Measurements from ENCODE around the gene CHRM4. TPM values are rescaled to one million over a fixed set of nuclear protein-coding genes. Genes with fewer than 3 reads are reported as not detected.

Gene CHRM4
- total RNA-seq, 1 experiment from 2014 or later, result 0.49 TPM

DNA sequence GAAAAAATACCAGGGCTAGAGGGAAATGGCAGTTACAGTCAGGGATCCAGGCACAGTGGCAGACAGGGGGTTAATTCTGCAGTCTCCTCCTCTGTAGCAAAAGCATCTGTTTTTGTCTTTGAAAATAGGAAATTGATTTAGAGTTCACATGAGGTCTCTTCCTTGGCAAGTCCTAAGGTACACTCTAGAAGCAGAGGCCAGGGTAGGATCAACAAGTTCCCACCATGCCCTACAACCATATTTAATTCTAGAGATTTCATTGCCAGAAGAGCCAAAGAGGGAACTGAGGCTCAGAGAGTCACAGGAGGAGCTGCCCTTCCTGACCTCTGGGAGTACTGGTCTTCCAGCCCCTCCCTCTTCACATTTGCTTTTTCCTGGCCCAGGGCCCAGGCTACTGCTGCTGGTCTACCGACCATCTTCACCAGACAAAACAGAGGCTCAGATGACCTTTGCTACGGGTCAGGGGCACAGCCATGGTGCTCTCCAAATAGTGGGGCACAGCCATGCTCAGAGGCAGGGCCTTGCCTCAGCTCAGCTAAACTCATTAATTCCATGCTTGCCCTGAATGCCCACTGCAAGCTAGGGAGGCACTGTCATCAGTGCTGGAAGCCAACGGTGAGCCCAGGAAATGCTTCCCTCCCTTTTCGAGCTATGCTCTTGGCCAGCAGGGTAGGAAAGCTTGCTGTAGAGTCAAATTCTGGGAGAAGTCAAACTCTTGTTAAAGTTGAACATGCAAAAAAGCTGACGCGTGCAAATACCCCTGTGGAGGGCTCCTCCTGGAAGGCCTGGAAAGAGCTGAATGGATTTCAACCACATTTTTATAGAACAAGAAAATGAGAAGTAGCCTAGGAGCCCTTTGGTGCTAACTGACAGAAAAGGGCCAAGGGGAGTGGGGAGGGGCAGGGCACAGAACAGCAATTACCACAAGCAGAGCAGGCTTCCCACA lies 11.7 kb upstream of the CHRM4 start:
- no peak for DNase-seq (ENCODE audit: low read depth)

GRCh38 chr11:46397526-46397925 lies 6.0 kb upstream of the CHRM4 start:
- no peak for DNase-seq (ENCODE audit: low read depth)

GRCh38 chr11:46393759-46394158 lies 2.2 kb upstream of the CHRM4 start:
- no peak for DNase-seq (ENCODE audit: low read depth)

DNA sequence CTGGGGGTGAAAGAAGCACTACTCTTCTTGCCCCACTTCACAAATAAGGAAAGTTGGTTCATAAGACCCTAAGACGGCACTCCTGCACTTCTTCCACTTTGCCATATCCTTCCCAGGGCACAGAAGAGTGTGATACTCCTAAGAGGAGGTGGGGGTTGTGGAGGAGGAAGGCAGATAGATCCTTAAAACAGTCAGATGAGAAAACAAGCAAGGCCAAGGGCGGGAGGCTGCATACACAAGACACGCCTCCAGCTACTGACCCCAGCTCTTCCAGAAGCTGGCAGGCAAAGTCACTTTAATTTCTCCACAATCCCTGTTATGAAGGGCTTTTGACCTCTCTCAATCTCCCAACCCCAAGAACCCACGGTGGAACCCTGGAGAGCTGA lies 1.6 kb upstream of the CHRM4 start:
- DNase-seq (ENCODE audit: low read depth), result no peak

GRCh38 chr11:46392421-46393230 lies 1.1 kb upstream of the CHRM4 start:
- DNase-seq (ENCODE audit: low read depth), result peak; percentile 82

GRCh38 chr11:46391186-46391577 lies 394 bp downstream of the CHRM4 start:
- no peak for DNase-seq (ENCODE audit: low read depth)

- no peak for DNase-seq (ENCODE audit: low read depth)
Measured at GRCh38 chr11:46390331-46391171, 1.0 kb downstream of the CHRM4 start.

DNA sequence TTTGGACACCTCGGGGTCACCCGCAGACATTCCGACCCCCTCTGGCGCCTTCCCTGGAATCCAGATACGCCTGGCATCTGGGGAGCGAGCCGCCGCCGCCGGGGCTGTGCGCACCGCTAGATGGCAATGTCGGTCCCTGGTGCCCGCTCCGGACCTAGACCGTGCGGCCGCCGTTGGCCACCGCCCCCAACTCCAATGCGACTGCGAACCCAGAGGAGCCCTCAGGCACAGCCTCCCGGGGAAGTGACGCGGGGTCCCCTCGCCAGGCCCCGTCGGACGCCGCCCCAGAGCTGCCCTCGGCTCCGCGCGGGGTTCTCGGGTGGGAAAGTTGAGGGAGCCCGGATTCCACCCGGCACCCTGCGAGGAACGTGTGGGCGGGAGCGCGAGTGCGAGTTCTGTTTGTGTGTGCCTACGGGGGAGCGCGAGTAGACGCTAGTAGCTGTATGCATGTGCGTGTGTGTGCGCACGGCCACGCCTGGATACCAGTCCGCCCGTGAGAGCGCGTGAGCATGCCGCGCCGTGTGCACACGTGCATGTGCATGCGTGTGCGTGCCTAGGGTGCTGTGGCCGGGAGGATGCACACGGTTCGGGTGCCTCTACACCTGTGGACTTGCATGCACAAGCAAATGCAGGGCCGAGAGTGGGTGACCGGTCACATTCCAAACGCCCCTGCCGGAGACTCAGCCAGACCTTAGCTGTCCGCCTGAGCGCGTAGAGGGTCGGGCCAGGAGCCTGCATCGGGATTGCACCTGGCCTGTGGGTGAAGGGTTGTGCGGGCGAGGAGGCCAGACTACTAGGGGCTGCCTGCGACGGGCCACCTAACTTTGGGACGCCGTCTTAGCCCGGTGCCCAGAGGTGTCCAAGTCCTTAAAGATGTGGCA lies 1.9 kb downstream of the CHRM4 start:
- DNase-seq (ENCODE audit: low read depth), result peak; percentile 71

DNA sequence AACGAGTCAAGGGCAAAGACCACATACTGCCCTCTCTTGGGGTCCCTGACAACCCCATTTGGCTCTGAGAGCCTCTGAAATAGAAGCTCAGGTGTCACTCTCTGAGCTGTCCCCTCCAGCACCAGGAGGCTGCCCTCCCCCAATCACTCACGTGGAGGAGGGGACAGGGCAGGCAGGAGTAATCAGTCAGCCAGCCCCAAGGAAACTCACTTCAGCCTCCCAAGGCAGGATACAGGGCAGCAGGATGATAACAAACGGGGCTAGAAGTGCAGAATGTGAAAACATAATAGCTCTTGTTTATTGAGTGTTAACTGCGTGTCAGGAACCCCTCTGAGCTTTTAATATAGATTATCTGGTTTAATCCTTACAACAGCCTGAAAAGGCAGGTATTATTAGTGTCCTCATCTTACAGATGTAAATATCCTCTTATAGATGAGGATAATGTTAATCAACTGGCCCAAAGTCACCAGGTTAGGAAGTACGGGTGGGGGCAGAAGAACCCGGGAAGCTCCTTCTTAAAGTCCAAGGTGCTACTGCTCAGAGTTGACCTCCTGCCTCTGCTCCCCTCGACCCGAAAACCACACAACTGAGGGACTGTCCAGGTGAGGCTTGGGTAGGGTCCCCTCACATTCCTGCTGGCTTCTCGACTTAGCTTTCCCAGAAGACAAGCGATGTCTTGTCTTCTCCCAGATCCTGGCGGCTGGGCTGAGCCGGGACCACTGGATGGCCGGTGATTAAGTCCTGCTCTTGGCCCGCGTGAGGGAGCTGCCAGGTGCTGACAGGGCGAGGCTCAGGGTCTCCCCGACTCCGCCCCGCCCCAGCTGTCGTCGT lies 2.7 kb downstream of the CHRM4 start:
- no peak for DNase-seq (ENCODE audit: low read depth)

GRCh38 chr11:46387919-46388618 lies 3.5 kb downstream of the CHRM4 start:
- no peak for DNase-seq (ENCODE audit: low read depth)

GRCh38 chr11:46387456-46387855 lies 4.1 kb downstream of the CHRM4 start:
- no peak for DNase-seq (ENCODE audit: low read depth)

- DNase-seq (ENCODE audit: low read depth), result peak; percentile 83
Measured at GRCh38 chr11:46386674-46387073, 4.9 kb downstream of the CHRM4 start.

DNA sequence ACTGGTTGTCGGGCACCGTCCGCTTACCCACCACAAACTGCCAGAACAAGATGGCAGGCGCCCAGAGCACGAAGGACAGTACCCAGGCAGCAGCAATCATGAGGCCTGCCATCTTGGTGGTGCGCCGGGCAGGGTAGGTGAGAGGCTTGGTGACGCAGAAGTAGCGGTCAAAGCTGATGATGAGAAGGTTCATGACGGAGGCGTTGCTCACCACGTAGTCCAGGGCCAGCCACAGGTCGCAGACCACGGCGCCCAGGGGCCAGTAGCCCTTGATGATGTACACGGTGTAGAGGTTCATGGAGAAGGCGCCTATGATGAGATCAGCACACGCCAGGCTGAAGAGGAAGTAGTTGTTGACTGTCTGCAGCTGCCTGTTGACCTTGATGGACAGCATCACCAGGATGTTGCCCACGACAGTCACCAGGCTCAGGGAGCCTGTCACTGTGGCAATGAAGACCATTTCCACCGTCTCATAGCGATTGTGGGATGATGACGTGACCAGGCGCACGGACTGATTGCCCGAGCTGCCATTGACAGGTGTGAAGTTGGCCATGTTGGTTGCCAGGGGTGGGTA lies 5.5 kb downstream of the CHRM4 start:
- DNase-seq (ENCODE audit: low read depth), result no peak

GRCh38 chr11:46385169-46386004 lies 6.2 kb downstream of the CHRM4 start:
- DNase-seq (ENCODE audit: low read depth), result no peak

- no peak for DNase-seq (ENCODE audit: low read depth)
Measured at GRCh38 chr11:46383974-46384701, 7.4 kb downstream of the CHRM4 start.

GRCh38 chr11:46383404-46383758 lies 8.2 kb downstream of the CHRM4 start:
- DNase-seq (ENCODE audit: low read depth), result no peak

- DNase-seq (ENCODE audit: low read depth), result peak; percentile 58
Measured at GRCh38 chr11:46382646-46383403, 8.8 kb downstream of the CHRM4 start.

All from M059J (cell line).